Right forelimb (tissue), 1 donor: ENCODE measurements around the gene GNAT3.

Experiments
- DNase-seq: peaks from one replicate; pipeline ENCODE4 v3.0.0-alpha.2; 2018

GNAT3 gene

DNA sequence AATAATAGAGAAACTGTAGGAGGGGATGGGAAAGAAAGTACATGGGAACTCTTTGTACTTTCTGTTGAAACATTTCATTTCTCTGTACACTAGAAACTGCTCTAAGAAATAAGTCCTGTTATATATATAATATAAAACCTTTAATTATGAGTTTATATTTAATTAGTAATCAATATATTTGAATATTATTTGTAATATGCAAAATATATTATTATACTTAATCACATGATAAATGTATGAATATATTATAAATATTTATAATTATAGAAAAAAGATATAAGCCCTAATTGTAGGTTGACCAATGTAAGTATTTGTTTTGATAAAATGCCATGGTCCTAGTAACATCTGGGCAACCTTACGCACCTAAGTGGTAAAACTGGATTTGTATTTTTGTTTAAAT, 51.0 kb downstream of the GNAT3 start:
- no peak for DNase-seq

DNA sequence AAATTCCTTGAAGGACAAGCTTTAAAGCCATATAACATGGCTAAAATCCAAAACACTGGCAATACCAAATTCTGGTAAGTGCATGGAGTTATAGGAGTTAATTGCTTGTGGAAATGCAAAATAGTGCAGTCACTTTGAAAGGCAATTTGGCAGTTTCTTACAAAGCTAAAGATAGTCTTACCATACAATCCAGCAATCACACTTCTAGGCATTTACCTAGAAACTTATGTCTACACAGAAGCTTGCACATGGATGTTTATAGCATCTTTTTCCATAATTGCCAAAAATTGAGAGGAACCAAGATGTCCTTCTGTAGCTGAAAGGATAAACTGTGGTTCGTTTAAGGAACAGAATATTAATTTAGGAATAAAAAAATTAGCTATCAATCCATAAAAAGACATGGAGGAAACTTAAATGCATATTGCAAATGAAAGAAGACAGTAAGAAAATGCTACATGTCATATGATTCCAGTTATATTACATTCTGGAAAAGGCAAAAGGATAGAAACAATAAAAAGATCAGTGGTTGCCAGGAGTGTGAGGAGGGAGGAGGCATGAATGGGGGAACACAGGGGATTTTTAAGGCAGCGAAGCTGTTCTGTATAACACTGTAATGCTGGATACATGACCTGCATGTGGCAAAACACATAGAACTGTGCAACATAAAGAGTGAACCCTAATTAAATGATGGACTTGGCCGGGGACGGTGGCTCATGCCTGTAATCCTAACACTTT, 51.9 kb downstream of the GNAT3 start:
- no peak for DNase-seq

DNA sequence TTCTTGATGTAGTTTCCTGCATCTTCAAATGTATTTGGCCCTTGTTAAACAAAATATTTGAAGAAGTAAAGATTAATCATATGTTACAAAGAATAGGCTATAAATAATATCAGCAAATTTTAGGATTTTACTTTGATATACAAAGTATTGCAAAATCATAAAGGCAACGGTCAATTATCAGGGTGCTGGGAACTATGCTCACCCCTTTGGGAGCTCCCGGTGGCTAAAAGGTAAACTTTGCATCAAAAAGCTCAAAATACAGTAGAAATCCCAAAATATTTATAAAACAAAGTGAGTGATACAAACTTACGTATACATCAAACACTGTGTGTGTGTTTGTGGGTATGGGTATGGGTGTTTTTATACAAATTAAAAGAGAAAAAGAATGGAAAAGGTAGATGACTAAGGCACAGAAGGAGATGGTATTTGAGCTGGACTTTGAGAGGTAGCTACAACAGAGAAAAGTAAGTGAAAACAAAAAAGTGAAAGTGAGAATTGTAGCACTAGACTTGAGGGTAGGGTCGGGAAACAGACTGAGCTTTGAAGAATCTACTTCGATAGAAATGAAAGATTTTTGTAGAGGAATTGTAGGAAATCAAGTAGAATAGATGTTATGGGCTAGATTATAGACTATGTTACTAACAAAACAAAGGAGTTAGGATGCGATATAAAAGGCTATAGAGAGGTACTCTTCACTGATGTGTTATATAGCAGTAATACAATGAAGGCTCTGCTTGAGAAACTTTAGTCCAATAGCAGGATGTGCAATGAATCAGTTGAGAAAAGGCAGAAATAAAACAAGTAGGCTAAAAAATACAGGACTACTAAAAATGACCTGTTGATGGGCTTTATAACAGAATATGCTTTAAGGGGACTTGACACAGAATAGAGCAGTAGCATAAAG, 52.8 kb downstream of the GNAT3 start:
- no peak for DNase-seq

DNA sequence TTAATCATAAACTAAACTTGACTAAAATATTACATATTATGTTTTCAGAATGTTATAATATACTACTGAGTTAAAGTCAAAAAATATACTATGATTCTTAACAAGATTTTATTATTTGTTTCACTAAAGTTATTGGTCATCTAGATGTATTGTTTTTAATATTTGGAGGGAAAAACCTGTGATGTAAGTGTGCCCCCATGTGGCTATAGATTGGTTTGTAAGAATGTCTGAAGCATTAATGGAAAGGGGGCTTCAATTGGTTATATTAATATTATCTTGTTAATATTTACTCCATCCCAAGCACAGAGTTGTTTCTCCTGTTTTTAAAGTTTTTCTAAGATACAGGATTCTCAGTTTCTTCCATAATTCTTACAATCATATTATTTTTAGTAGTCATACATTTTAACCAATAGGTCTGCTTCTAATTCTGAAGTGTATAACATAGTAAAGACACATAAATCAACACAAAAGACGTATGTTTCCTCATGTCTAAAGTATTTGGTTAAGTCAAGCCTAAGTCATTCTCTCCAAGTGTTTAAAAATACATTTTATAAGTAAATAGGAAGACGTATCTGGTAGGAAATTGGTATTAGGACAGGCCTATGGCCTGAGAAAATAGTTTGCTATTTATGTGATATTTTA, 58.0 kb downstream of the GNAT3 start:
- DNase-seq, result no peak

DNA sequence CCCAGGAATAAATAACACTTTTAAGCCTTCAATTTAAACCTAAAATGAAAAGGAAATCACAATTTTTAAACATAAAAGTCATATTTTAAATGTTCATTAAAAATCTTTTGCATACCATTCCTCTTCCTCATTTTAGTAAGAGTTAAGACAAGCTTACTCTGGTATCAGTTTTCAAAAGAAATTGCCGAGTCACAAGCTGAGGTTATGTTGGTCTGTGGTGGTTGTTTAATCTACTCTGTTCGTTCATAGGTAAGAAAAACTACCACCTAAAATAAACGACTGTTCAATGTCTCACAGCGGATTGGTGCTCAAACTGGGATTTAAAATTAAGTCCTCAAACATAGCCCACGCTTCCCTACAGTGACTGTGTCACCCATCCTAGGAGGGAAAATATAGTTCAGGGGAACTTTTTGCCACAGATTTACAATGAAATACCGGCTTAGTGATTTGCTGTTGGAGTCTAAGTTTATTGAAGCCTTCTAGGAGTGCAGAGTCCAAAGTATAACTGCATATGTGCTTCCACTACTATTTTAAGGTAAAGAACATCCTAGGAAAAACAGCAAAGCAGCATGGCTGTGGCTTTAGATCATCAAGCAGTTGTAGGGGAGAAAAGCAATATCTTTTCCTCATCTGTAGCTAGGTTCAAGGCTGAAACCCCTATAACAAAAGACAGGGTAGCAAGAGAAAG, 61.1 kb downstream of the GNAT3 start:
- no peak for DNase-seq

DNA sequence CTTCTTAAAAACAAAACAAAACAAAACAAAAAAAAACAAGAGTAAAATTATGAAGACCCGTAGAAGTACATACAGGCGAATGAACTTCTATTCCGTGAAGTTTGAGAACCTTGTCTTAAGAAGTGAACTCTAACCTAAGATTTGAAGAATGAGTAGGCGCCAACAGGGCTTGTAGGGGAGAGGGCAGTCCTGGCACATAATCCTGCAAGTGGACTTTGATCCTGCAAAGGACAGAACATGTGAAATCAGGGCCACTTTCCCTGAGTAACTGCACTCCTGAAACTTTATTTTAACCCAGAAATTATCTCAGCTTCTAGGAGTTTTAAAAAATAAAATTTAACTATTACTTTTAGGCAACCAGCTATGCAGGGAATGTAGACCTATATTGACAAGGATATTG, 62.0 kb downstream of the GNAT3 start:
- no peak for DNase-seq

DNA sequence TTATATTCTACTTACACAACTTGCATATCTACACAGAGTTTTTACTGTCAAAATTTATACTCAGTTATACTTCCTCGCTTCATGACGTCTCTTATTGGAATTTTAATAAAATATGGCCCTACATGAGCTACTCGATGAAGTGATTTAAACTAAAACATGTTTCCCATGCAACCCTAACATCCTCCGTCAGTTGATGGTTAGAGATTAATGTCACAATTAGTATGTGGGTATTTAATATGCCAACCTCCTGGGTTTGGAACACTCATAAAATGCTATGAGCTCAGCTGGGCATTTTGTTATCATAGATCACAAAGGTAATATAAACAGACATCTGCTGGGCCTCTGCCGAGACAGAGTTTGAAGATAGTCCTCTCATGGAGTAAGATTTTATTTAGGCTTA, 66.5 kb downstream of the GNAT3 start:
- no peak for DNase-seq

DNA sequence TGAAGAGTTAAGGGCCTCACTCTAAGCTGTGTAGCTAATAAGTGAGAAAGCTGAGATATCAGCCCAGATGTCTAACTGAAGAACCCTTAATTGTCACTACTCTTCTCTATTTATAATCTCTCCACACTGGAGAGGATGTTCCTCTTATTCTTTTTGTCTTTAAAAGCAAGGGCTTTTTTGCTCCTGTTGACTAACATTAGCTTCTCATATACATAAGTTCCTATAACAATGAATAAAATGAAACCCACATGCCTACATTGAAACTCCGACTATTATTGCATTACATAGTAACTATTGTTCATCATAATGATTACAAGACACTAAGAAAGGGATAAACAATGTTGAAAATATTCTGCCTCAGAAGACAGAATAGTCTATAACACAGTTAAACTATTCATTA, 67.1 kb downstream of the GNAT3 start:
- DNase-seq, result no peak

DNA sequence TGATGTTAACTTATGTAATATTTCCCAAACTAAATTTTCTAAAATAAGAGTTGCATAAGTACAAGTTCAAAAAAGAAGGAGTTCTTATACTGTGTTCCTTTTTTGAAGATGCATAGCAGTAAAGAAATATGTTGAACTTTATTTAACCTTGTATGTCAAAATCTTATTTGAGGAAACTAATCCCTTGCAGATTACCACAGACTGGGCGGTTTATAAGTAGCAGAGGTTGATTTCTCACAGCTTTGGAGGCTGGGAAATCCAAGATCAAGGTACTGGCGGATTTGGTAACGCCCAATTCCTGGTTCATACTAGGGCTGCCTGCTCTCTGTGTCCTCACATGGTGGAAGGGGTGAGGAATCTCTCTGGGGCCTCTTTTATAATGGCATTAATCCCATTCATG, 68.5 kb downstream of the GNAT3 start:
- DNase-seq, result no peak

DNA sequence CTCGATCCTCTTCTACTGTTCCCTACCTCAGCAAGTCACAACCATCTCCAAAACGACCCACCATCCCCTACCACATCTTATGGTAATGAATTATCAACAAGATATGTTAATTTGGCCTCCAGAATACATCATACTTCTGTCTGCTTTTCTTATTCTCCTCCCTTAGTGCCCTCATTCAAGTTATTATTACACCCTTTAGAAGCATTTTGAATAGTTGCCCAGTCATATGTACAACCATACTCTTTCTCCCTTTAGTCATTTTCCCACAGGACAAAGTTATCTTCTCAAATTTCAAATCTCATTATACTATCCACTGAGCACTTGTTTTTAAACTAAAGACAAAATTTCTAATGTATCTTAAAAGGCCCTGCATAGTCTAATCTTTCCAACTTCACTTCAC, 71.0 kb downstream of the GNAT3 start:
- no peak for DNase-seq

DNA sequence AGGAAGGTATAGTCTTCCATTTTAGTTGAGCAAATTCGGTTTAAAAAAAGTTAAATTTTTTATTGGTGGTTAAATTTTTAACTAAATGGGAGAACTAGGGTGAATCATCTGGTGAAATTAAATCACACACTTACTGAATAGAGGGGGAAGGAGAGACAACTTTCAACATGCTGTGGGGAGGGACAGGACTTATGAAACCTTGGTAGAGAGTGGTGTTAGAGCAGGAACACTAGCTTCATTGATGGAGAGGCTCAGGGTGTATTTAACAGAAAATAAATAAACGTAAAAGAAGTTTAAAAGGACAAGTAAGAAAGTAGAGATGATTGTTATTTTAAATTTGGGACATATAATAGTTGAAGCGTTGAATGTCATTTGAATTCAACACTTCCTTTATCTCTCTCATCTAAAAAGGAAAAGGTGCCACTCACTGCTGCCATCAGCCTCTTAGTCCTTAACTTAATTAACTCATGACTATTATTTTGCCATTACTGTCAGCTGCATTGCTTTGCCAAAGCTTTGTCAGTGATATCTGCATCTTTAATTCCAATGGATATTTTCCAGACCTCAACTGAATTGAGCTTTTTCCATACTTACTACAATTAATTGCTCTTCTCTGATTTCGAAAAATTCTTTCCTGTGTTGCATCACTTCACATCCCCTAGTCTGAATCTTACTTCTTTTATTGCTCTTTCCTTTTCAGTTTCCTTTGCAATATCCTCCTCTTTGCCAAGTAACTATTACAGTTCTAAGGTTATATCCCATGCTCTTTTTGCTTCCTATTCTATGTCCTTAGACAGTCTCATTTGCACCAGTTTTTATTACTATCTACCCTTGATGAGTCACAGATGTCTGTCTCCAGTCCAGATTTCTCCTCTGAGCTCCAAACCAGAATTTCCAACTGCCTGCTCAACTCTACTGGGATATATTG, 71.7 kb downstream of the GNAT3 start:
- DNase-seq, result no peak

DNA sequence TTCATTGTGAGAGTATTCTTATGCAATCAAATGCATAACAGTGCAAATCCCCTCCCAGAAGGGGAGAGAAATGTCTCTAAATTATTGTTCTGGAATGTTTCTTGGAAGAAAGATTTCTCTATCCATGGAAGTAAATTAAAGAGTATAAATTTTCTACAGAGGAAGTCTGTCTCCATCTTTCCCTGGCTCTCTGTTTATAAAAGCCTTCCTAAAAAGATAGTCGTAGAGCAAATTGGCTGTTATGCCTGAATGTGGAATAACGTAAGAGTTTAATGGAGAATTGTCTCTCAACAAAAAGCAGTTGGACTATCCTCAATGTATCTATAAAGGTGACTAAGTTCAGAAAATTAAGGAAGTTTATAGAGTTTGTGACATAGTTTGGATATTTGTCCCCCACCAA, 76.3 kb downstream of the GNAT3 start:
- DNase-seq, result no peak

DNA sequence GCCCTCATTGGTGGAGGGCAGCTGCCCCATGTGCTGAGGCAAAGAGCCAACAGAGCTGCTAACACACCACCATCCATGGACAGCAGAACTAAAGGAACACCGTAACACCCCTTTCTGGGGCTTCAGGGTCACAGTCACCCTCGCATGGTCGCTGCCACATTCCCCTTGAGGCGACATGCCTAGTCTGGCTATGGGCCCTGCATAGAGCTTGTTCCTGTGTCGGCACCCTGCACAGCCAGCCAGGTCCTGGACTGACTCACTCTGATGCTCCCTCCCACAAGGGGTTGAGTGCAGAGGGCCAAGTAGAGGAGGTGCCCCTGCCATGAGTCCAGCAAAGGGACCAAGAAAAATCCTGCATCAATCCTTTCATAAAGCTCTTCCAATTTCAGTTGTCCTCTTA, 77.8 kb downstream of the GNAT3 start:
- no peak for DNase-seq

DNA sequence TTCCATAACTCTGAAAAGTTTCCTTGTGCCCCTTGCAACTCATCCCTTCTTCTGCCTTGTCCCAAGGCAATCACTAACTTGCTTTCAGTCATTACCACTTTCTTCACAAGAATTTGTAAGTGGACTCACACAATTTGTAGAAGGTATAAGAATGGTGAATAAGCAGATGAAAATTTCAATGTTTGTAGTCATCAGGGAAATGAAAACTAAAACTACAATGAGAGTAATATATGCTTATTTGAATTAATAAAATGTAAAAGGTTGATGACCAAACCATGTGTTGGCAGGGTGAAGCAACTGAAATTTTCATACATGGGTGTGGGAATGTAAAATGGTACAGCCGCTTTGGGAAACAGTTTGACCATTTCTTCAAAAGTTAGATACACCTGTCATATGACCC, 79.7 kb downstream of the GNAT3 start:
- DNase-seq, result no peak

DNA sequence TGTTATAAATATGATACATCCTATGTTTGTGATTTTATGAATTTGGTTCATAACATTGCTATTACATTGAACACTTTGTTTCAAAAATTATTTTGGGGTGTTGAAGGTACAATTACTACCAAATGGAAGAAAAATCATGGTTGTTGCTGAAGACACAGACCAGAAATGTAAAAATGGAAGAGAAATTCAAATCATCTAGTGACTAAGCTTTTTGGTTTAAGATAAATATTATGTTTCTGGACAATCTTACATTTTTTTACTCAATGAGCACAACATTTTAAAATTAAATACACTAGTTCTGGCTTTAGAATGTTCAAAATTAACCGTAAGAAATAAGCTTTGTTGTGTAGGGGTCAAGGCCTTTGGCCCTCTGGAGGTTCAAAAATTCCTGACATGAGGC, 82.7 kb downstream of the GNAT3 start:
- DNase-seq, result no peak

DNA sequence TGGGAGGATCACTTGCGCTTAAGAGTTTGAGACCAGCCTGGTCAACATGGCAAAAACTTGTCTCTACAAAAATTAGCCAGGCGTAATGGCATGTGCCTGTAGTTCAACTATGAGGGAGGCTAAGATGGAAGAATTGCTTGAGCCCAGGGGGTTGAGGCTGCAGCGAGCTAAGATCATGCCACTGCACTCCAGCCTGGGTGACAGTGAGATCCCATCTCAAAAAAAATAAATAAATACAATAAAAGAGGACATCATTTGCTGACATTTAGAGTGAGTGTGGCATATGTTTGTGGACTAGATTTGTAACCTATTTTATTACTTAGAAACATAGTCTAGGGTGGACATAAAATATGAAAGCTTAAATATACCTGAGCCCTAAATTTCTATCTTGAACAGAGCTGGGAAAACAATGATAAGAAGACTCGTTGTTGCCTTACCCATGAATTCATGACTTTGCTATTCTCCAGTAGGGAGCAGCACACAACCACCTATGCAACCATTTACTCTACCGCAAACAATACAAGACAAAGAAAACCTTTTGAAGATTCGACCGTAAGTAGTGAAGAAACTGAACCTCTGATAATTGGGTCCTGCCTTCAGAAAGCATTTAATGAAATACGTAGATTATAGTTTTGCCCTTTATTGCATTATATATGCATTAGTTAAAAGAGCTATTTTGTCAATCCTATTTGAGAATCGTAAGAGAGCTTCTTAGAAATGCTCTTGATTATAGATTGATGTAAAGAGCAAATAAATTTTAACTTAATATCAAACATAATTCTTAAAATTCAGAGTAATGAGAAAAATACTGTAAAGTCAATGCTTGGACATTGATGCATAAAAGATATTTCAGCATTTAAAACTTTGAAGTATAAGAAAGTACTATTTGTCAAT, 83.5 kb downstream of the GNAT3 start:
- DNase-seq, result no peak

DNA sequence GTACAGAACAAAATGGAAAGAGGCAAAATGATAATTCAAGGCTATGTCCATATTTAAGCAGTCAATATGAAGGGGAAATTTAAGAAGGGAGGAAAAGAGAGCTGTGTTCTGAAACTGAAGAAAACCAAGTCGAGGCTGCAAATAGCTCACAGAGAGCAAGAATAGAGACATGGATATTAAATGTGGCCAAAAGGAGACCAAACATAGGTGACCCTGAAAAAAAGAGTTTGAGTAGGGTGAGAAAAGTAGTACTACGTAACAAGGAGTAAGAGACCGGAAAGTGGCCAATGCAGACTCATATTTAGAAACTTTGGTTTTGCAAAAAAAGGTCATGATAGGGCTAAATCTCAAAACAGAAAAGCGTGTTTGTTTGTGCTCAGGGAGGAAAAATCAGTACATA, 84.6 kb downstream of the GNAT3 start:
- no peak for DNase-seq

DNA sequence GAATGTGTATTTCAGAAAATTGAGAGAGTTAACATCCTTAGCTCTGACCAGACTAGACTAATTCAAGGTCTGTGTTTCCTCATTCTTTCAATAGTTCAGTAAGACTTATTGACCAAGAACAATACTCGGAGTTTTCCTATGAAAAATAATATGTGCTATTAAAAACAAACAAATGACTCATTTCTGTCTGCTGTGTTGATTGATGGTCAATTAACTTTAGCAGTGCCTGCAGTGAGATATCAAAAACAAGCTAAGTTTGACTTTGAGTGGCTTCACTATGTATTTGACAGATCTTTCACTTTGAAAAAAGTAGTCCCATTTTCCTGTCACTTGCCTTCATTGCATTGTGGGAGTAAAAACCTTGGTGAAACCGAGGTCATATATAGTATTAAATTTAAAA, 91.0 kb downstream of the GNAT3 start:
- DNase-seq, result no peak

DNA sequence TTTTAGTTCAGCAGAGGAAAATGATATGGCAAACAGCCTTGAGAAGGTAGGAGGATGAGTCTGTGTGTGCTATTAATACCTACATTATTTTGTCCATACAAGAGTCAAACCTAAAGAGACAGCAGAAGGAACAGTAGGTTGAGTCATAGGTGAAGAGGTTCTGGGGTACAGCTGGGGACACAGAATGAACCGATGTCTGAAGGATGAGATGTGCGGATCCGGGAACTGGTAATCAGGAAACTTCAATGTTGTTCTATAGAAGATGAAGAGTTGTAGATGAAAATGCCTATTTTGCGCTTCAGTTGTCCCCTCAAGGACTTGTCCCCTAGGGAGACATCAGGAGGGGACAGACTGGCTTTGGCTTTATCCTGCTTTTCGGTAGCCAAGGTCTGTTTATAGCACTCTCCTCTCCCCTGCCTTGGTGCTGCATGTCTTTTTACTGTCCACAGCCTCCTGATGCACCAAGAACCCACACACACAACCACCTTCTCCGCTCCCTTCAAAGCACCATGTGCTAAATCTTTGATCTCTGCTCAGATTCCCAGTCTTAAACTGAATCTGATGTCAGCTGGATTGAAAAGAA, 94.6 kb downstream of the GNAT3 start:
- DNase-seq, result no peak

DNA sequence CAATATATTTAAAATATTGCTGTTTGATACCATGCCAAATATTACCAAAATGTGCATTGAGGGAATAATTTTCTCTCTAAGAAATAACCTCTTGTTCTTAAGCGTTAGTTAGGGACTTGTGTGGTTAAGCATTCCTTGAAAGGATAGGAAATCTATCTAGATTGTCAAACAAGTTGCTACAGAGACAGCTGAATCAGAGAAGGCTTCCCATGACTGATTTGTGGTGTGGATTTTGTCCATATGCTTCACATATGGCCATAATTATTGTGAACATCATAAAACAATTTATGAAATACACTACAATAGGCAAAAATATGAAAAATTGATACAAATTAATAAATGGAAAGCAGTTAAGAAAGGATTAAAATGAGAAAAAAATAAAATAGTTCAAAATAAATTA, 96.3 kb downstream of the GNAT3 start:
- no peak for DNase-seq

DNA sequence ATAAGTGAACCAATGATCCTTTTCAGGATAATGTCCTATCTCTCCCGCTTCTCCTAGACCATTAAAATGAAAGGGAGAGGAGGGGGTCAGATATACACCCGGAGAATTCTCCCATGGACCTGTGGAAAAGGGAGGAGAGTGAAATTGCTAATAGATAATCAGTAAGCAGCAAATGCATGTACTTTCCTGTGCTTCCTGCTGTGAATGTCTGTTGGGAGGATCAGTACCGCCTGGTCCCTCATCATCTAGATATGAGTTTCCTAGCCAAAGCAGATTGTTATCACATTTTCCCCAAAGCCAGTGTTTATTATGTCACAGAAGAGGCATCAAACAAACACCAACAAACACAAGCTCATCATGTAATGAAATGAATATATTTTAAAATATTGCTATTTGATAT, 96.8 kb downstream of the GNAT3 start:
- no peak for DNase-seq
